ENCODE data around the gene UNCX.

Gene UNCX

DNA sequence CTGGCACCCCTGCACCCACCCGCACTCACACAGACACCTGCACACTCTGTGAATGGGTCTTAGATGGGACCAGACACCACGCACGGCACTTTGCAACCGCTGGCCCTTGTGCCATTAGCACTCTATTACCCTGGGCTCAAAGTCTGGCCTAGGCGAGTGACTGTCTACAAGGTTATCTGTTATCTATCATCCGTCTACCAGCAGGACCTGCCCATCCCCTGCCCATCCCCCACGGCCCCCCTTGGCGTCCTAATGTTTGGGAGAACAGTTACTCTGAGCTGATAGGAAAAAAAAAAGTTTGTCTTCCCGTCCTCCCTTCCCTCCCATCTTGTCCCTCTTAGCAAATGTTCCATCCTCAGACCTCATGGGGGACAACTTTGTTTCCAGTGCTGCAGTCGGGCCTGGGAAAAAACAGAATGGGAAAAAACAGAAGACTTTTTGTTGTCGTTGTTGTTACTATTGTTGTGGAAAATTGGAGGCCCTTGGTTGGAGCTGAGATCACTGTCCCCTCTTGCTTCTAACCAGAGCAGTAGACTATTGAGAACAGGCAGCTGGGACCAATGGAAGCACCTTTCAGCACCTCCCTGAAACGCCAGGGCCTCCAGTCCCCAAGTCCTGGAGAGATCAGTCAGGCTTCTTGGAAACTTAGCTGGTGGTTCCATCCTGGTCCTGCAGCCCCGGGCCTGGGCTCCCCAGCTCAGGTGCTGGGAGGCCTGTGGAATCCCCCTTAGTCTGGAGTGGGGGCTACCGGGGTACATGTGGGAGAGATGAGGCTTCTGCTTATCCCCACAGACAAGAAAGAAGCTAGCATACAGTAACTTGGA is 12.2 kb downstream of the UNCX start:
- H3K27ac ChIP-seq = no peak overlapping the region
- no peaks in the 10 kb centered on the region for H3K9me3 ChIP-seq (ENCODE audit: severe bottlenecking)
- TF ChIP-seq CTCF (IDR thresholded peaks at IDR 0.05; ENCODE audit: low read depth, low read length) = no peak
- no peak for DNase-seq
- no peaks in the 10 kb centered on the region for H3K36me3 ChIP-seq
- H3K27me3 ChIP-seq (ENCODE audit: insufficient read depth, low read depth, severe bottlenecking) = peaks cover 45% of the 10 kb centered on the region
- no peak overlapping the region for H3K4me3 ChIP-seq (ENCODE audit: low read depth, low read length)

DNA sequence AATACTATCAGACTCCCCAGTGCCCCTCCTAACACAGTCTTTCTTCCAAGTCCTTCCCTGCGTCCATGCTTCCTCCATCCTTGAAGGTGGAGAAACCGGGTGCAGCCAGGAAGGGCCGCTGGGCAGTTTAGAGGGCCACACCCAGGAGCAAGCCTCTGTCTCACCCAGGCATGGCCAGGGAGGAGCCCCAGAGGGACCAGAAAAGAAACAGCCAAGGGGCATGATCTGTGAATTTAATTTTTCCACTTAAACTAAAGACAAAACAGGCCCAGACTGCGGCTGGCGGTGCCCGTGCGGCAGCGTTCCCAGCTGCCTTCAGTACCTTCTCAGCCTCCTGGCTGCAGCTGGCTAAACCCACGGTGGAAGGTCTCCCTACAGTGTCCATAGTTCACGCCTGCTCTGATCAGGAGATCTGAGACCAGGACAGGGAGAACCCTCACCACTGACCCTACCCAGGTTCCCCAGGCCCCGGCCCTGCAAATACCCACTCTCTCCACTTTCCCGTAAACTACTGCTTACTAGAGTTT is 12.9 kb downstream of the UNCX start:
- no peak for TF ChIP-seq CTCF (IDR thresholded peaks at IDR 0.05; ENCODE audit: low read depth, low read length)
- Histone ChIP-seq H3K9me3 (ENCODE audit: severe bottlenecking) (no peaks in the 10 kb centered on the region), H3K4me3 (ENCODE audit: low read depth, low read length) (no peak overlapping the region), H3K27me3 (ENCODE audit: insufficient read depth, low read depth, severe bottlenecking) (peaks cover 38% of the 10 kb centered on the region), H3K27ac (no peak overlapping the region), H3K36me3 (no peaks in the 10 kb centered on the region)
- DNase-seq = no peak

GRCh38 chr7:1246160-1246870 is 13.6 kb downstream of the UNCX start:
- Histone ChIP-seq H3K4me3 (ENCODE audit: low read depth, low read length) (no peak overlapping the region), H3K9me3 (ENCODE audit: severe bottlenecking) (no peaks in the 10 kb centered on the region), H3K27me3 (ENCODE audit: insufficient read depth, low read depth, severe bottlenecking) (peaks cover 31% of the 10 kb centered on the region), H3K27ac (no peak overlapping the region), H3K36me3 (no peaks in the 10 kb centered on the region)
- TF ChIP-seq CTCF (IDR thresholded peaks at IDR 0.05; ENCODE audit: low read depth, low read length) = no peak
- DNase-seq = no peak

DNA sequence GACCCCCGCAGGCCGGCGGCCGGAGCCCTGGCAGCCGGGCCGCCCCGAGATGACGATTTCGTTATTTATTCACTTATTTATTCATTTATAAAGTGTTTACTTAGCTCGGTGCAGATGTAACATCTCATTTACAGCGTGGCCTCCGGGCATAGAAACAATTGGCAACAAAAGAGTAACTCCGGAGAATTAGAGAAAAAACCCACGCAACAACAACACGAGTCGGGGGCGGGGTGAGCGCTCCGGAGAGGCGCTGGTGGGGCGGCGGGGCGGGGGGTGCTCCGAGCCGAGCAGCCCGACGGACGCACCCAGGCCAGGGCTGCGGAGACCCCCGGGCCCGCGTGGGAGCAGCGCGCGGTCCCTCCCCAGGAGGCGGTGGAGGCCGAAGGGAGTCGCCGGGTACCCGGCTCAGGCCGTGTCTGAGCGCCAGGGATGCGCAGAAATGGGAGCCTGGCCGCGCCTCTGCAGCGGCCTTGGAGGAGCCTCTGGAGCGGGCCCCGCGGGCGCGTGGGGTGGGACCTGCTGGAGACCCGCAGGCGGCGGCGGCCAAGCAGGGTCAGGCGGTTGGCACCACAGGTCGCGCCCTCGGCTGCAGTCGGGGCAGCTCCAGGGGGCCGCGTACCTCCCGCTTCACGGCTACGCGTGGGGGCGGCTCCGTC is 14.3 kb downstream of the UNCX start:
- no peak for TF ChIP-seq CTCF (IDR thresholded peaks at IDR 0.05; ENCODE audit: low read depth, low read length)
- H3K27ac ChIP-seq = no peak overlapping the region
- H3K9me3 ChIP-seq (ENCODE audit: severe bottlenecking) = no peaks in the 10 kb centered on the region
- no peak overlapping the region for H3K4me3 ChIP-seq (ENCODE audit: low read depth, low read length)
- H3K27me3 ChIP-seq (ENCODE audit: insufficient read depth, low read depth, severe bottlenecking) = peaks cover 24% of the 10 kb centered on the region
- DNase-seq = no peak
- no peaks in the 10 kb centered on the region for H3K36me3 ChIP-seq

DNA sequence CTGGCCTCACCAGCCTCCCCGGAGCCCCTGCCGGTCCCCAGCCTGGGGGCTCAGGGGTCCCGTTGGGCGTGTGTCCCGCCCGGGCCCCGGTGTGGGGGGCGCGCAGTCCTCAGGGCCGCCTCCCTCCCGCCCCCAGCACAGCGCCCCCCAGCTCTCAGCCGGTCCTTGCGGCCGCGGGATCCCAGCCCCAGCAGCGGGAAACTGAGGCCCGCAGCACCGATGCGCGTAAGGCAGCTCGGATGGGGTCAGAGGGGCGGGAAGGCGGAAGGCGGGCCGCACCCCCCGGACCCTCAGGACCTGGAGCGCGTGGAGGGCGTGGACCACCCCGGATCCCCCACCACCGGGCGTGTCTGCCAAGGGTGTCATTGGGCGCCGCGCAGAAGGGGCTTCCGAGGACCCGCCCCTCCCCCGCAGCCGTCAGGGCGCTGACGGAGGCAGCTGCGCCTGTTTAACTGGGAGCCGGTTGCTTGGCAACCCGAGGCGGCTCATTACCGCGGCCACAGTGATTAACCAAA is 14.9 kb downstream of the UNCX start:
- no peak overlapping the region for H3K4me3 ChIP-seq (ENCODE audit: low read depth, low read length)
- H3K27me3 ChIP-seq (ENCODE audit: insufficient read depth, low read depth, severe bottlenecking) = peaks cover 18% of the 10 kb centered on the region
- DNase-seq = peak; percentile 38
- H3K36me3 ChIP-seq = no peaks in the 10 kb centered on the region
- H3K27ac ChIP-seq = no peak overlapping the region
- H3K9me3 ChIP-seq (ENCODE audit: severe bottlenecking) = no peaks in the 10 kb centered on the region
- no peak for TF ChIP-seq CTCF (IDR thresholded peaks at IDR 0.05; ENCODE audit: low read depth, low read length)

Data from WERI-Rb-1 (cell line).